Measurements from ENCODE around the gene GJD3.

DNA sequence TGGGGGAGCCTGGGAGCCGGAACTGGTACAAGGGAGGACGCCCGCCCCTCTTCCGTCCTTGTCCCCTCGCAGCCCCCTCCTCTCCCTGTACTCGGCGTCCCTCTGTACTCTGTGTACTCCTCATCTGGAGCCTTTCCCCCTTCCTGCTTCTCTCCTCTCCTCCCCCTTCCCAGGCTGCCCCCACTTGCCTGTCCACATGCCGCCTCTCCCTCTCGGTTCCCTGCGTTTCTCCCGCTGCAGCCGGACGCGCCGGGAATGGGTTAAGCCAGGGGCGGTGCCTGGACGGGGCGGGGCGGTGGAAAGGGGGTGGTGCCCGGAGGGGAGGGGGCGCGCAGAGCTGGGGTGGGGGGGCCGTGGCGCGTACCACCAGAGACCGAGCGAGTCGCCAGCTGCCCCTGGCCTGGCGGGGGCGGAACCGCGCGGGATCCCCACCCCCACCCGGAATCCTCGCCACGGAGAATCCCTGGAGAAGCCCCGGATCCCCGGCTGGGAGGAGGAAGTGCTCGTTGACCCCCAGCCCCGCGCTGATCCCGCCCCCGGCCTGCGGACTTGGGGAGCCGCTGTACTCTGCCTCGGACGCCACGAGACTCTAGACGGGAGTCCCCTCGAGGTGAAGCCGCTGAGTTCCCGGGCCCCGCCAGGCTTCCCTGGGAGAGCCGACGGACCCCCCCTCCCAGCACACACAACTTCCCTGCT lies 22.6 kb downstream of the GJD3 start:
- TF ChIP-seq, protein P1, sequence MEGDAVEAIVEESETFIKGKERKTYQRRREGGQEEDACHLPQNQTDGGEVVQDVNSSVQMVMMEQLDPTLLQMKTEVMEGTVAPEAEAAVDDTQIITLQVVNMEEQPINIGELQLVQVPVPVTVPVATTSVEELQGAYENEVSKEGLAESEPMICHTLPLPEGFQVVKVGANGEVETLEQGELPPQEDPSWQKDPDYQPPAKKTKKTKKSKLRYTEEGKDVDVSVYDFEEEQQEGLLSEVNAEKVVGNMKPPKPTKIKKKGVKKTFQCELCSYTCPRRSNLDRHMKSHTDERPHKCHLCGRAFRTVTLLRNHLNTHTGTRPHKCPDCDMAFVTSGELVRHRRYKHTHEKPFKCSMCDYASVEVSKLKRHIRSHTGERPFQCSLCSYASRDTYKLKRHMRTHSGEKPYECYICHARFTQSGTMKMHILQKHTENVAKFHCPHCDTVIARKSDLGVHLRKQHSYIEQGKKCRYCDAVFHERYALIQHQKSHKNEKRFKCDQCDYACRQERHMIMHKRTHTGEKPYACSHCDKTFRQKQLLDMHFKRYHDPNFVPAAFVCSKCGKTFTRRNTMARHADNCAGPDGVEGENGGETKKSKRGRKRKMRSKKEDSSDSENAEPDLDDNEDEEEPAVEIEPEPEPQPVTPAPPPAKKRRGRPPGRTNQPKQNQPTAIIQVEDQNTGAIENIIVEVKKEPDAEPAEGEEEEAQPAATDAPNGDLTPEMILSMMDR (IDR thresholded peaks at IDR 0.05) = no peak
- TF ChIP-seq POLR2AphosphoS5 (IDR thresholded peaks at IDR 0.05) (no peak), POLR2A (IDR thresholded peaks at IDR 0.05) (no peak), EP300 (IDR thresholded peaks at IDR 0.05) (no peak)

Data from suprapubic skin (tissue), 4 donors.